Measurements from ENCODE around the gene SIN3A. TPM values are rescaled to one million over a fixed set of nuclear protein-coding genes. Genes with fewer than 3 reads are reported as not detected.
"Not testable (repeated sequence)": the region's sequence is repeated elsewhere in the genome, so short reads cannot be mapped to it uniquely, and the experiment has no call there.

Gene SIN3A
- total RNA-seq, 1 donor from 2014 or later = 94.7 TPM

DNA sequence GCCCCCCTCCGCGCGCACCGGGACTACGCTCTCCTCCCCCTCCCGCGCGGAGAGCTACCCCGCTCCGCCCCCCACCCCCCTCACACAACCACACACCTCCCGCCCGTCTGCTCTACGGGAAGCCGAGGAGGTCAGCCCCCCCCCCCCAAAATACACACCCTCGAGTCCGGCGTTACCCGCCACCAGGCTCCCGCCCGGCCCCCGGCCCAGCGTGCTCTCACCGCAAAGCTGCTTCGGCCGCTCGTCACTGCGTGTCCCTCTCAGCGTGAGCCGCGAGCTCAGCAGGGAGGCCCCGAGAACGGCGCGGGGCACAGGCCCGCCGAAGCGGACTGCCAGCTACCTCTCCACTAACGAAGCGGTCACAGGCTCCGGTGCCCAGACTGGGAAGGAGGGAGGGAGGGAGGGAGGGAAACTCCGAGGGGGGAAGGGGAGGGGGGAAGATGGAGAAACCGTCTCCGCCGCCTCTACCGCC lies 252 bp downstream of the SIN3A start:
- intact Hi-C loops (cut with micrococcal nuclease) = loop anchor here (1.0 to 10.0 kb wide), 10 partner anchors 83 to 1456 kb away; partner anchors contain the start of genes ARID3B, C15orf39, CLK3 and MAN2C1

DNA sequence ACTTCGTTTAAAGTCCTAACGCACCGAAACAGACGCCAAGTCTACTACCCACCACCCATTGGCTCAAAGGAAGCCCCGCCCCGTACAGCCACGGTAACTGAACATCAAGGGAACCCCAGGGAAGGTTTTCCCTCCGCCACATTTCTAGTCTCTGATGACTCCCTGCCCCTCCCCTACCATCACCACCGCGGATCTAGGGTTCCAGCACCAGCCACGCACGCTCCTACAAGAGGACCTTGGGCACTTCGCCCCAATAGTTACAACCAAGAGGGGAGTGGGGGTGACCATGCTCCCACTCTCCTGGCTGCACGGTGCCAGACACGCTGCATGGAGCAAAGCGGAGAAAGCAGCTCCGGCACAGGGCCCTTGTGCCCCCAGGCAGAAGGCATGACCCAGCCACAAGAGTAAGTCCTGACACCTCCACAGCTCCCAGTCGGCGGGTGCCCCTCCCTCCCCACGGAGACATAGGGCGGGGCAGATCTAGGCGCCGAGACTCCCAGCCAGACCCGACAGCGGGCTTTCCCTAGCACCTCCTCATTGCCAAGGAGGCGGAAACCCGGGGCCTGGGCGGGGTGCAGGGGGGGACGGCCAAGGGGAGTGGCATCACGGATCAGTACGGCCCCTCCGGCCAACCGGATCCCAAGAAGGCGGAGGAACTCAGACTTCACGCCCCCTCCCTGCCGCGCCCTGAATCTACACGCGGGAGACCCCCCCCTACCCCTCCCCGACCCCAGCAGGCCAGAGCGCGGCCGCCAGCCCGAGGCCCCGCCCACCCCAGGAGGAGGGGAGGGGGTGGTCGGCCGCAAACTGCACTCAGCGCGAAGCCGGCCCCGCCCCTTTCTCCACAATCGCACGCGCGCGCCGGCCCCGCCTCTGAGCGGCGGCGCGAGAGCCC lies 936 bp downstream of the SIN3A start:
- intact Hi-C loops (cut with micrococcal nuclease) = loop anchor here (1.0 to 10.0 kb wide), 11 partner anchors 82 to 1457 kb away; partner anchors contain the start of genes ARID3B, C15orf39, CLK3 and IMP3

DNA sequence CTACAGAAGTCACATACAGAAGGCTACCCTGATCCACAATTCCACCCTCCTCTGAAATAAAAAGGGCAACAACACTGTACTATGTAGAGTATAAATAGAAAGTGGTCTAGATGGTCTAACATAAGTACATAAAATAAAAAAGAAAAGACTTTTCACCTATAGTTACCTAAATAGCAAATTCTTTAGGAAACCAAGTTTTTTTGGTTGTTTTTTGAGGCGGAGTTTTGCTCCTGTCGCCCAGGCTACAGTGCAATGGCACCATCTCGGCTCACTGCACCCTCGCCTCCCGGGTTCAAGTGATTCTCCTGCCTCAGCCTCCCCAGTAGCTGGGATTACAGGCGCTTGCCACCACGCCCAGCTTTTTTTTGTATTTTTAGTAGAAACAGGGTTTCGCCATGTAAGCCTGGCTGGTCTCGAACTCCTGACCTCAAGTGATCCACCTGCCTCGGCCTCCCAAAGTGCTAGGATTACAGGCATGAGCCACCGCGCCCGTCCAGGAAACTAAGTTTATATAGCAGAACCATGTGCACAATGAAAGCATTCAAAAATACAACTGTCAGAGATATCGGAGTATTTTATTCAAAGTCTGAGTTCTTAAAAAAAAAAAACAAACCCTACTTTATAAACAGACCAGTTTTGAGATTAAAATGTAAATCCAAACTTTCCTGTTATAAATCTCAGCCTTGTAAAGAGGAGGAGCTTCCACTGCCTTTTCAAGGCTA lies 1.7 kb downstream of the SIN3A start:
- intact Hi-C loops (cut with micrococcal nuclease) = loop anchor here (1.0 to 10.0 kb wide), 10 partner anchors 129 to 1458 kb away; partner anchors contain the start of genes ARID3B, C15orf39, CLK3 and IMP3

GRCh38 chr15:75448171-75448570 lies 3.3 kb downstream of the SIN3A start:
- intact Hi-C loops (cut with micrococcal nuclease) = not testable (repeated sequence)

- intact Hi-C loops (cut with micrococcal nuclease) = no loop called here
Observed at GRCh38 chr15:75446151-75446550, 5.3 kb downstream of the SIN3A start.

DNA sequence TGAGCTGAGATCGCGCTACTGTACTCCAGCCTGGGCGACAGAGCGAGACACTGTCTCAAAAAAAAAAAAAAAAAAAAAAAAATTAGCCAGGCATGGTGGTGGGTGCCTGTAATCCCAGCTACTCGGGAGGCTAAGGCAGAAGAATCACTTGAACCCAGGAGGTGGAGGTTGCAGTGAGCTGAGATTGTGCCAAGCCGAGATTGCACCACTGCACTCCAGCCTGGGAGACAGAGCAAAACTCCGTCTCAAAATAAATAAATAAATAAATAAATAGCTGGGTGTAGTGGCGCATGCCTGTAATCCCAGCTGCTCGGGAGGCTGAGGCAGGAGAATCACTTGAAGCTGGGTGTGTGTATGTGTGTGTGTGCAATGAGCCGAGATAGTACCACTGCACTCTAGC lies 6.2 kb downstream of the SIN3A start:
- intact Hi-C loops (cut with micrococcal nuclease) = not testable (repeated sequence)

- intact Hi-C loops (cut with micrococcal nuclease) = not testable (repeated sequence)
Observed at GRCh38 chr15:75443972-75444453, 7.5 kb downstream of the SIN3A start.

- intact Hi-C loops (cut with micrococcal nuclease) = no loop called here
Observed at GRCh38 chr15:75437721-75438120, 13.8 kb downstream of the SIN3A start.

- intact Hi-C loops (cut with micrococcal nuclease) = no loop called here
Observed at GRCh38 chr15:75436881-75437280, 14.6 kb downstream of the SIN3A start.

DNA sequence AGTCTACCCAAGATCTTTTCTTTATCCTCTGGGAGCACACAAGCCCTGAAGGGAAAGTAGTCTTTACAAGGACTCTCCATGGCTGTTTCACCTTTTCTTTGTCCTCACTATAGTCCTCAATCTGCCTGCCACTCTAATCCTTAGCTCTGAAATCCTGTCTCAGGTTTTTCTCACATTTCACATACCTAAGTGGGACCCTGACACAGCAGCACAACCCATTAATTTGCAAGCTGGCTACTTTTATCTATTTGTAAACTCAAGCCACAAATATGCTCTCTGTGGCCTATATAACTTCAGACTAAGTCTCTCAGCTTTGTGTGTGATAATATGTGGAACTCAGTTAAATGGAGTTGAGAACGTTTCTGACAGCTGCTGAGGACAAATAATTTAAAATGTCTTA lies 19.8 kb downstream of the SIN3A start:
- intact Hi-C loops (cut with micrococcal nuclease) = no loop called here

DNA sequence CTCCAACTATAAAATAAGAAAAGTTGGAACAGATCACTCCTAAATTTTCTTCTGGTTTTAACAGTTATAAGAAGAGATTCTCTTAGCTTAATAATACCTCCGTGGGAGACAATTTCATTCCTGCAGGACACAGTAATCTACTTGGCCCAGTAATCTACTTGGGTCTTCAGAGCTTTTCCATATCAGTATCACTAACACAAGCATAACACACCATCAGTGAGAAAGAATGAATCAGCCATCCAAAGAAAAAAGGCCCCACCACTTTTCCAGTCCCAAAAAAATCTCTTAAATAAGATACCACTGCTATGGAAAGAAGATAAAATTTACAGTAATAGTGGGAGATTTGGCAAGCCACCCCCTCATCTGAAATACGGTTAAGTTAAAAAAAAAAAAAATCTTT lies 20.2 kb downstream of the SIN3A start:
- intact Hi-C loops (cut with micrococcal nuclease) = no loop called here

- intact Hi-C loops (cut with micrococcal nuclease) = no loop called here
Observed at GRCh38 chr15:75430259-75430658, 21.2 kb downstream of the SIN3A start.

DNA sequence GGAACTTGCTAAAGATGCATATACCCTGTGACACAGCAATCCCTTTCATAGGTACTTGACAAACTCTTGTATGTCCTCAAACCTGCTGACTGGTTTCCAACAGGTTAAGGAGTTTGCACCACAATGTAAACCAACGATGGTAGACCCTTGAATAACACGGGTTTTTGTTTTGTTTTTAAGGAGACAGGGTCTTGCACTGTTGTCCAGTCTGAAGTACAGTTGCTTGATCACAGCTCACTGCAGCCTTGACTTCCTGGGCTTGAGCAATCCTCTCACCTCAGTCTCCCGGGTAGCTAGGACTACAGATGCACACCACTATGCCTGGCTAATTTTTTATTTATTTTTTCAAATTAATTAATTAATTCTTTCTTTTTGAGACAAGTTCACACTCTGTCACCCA lies 23.3 kb downstream of the SIN3A start:
- intact Hi-C loops (cut with micrococcal nuclease) = no loop called here

- intact Hi-C loops (cut with micrococcal nuclease) = no loop called here
Observed at GRCh38 chr15:75425966-75426500, 25.5 kb downstream of the SIN3A start.

DNA sequence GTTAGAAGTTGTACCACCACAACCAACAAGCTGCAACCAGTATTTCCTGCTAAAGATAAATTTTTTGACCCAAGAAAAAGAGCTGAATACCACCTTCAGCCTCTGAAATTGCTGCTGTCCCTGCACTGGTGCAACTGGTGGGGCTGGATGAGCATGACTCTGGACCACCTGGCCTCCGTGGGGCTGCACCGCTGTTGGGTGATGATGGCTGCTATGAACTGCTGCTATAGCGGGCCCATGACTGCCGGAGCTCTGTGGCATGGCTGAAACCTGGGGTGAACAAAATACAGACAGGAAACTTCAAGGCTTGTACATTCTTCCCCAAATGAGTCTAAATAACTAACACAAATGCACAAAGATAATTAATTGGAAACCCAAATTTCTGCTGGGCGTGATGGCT lies 28.9 kb downstream of the SIN3A start:
- intact Hi-C loops (cut with micrococcal nuclease) = no loop called here

- intact Hi-C loops (cut with micrococcal nuclease) = no loop called here
Observed at GRCh38 chr15:75420698-75421097, 30.8 kb downstream of the SIN3A start.

GRCh38 chr15:75416584-75416983 lies 34.9 kb downstream of the SIN3A start:
- intact Hi-C loops (cut with micrococcal nuclease) = no loop called here

DNA sequence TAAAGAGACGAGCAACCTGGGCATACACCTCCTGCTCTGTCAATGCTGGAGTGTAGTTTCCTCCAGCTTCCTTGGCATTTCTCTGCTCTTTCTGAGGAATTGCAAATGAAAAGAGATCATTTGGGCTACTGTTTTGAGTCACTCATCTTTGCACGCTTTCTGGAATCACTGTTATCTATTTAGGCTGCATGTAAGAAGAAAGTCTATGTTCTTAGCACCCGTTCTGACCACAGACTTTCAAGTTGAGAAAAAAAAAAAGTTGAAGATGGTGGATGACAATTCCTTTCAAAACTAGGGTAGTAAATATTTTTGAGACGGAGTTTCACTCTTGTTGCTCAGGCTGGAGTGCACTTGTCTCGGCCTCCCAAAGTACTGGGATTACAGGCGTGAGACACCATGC lies 41.3 kb downstream of the SIN3A start:
- intact Hi-C loops (cut with micrococcal nuclease) = no loop called here

GRCh38 chr15:75407083-75407482 lies 44.4 kb downstream of the SIN3A start:
- intact Hi-C loops (cut with micrococcal nuclease) = no loop called here

- intact Hi-C loops (cut with micrococcal nuclease) = no loop called here
Observed at GRCh38 chr15:75403892-75404291, 47.6 kb downstream of the SIN3A start.

DNA sequence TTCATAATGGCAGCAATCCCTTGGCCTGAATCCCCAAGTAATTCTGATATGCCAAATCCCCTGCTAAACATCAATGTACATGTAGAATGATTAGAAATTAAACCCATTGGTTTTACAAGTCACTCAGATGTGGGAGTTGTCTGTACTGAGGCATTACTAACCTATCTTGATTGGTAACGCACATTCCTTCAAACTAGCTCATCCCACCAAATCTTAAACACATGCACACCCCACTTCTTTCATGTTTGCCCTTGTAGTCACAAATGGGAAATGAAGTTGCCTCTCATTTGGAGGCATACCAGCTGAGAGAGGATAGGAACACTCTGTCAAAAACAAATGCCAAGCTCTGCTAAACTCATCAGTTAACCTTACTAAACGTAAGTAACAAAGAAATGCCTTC lies 54.0 kb downstream of the SIN3A start:
- intact Hi-C loops (cut with micrococcal nuclease) = no loop called here

Measured in T-helper 2 cell treated with Interferon-gamma antibody and Interleukin-4, amounts not matched to agents 100 ng/mL and 5 ng/mL, for 36 hours (primary cell).